GM12892 (cell line): ENCODE data around the gene ECT2L.

Source experiments
- POLR2A ChIP-seq: IDR thresholded peaks from 2 replicates; pipeline ENCODE4 v1.6.1; 2011; ENCODE audit warnings: low read depth, low read length, control low read depth
- POLR2AphosphoS5 ChIP-seq: IDR thresholded peaks from 2 replicates; pipeline ENCODE4 v1.6.1; 2011; ENCODE audit warnings: low read depth, low read length, control low read depth
- TAF1 ChIP-seq: IDR thresholded peaks from 2 replicates; pipeline ENCODE4 v1.6.1; 2011; ENCODE audit warnings: low read depth, mild to moderate bottlenecking, control low read depth, low read length, borderline replicate concordance

- TF ChIP-seq POLR2A (no peak), POLR2AphosphoS5 (no peak), TAF1 (no peak)
Measured at GRCh38 chr6:138809677-138810076, 13.8 kb downstream of the ECT2L start.
